KMS-11 (cell line): Measurements from ENCODE around the gene PKN3.
A peak's percentile ranks its signal among the peaks of the same experiment; 100 is the strongest.

Experiments
- H2AFZ ChIP-seq: fragments of 200-600 bp; sonication (generic); 2 replicates; pipeline ENCODE4 v1.6.1; 2016; ENCODE audit warnings: antibody characterized with exemption, mixed run types, low read depth
- H3K27ac ChIP-seq: fragments of 200-600 bp; sonication (generic); 2 replicates; pipeline ENCODE4 v1.6.1; 2016; ENCODE audit warnings: mild to moderate bottlenecking, mixed run types
- H3K27me3 ChIP-seq: fragments of 200-600 bp; sonication (generic); 2 replicates; pipeline ENCODE4 v1.6.1; 2017; ENCODE audit warnings: mild to moderate bottlenecking, low read depth, mixed run types, moderate library complexity; ENCODE audit not compliant: insufficient read depth
- H3K36me3 ChIP-seq: fragments of 200-600 bp; sonication (generic); 2 replicates; pipeline ENCODE4 v1.6.1; 2017; ENCODE audit warnings: mild to moderate bottlenecking, mixed run types; ENCODE audit not compliant: insufficient read depth
- H3K4me1 ChIP-seq: fragments of 200-600 bp; sonication (generic); 2 replicates; pipeline ENCODE4 v1.6.1; 2016; ENCODE audit warnings: mild to moderate bottlenecking, low read depth, mixed run types; ENCODE audit not compliant: poor library complexity, severe bottlenecking
- H3K4me2 ChIP-seq: fragments of 200-600 bp; sonication (generic); 2 replicates; pipeline ENCODE4 v1.7.0; 2016; ENCODE audit warnings: mild to moderate bottlenecking, mixed run types
- H3K4me3 ChIP-seq: fragments of 200-600 bp; sonication (generic); IDR thresholded peaks from 2 replicates; pipeline ENCODE4 v1.6.1; 2017; ENCODE audit warnings: low read depth, low read length, mixed read lengths; ENCODE audit not compliant: insufficient read depth
- H3K79me2 ChIP-seq: fragments of 200-600 bp; sonication (generic); 2 replicates; pipeline ENCODE4 v1.6.1; 2016; ENCODE audit warnings: low read depth, mixed run types; ENCODE audit not compliant: insufficient read depth
- H3K9ac ChIP-seq: fragments of 200-600 bp; sonication (generic); 2 replicates; pipeline ENCODE4 v1.6.1; 2016; ENCODE audit warnings: mild to moderate bottlenecking, mixed run types
- H4K20me1 ChIP-seq: fragments of 200-600 bp; sonication (generic); 2 replicates; pipeline ENCODE4 v1.6.1; 2016; ENCODE audit warnings: mild to moderate bottlenecking, mixed run types; ENCODE audit not compliant: insufficient read depth
- TF ChIP-seq, protein P1 (sequence below): fragments of 200-600 bp; sonication (generic); conservative IDR thresholded peaks from 2 replicates; pipeline ENCODE4 v1.6.1; 2017; ENCODE audit warnings: low read depth, mild to moderate bottlenecking, antibody characterized with exemption, low read length, moderate library complexity, mixed read lengths

The PKN3 gene

DNA sequence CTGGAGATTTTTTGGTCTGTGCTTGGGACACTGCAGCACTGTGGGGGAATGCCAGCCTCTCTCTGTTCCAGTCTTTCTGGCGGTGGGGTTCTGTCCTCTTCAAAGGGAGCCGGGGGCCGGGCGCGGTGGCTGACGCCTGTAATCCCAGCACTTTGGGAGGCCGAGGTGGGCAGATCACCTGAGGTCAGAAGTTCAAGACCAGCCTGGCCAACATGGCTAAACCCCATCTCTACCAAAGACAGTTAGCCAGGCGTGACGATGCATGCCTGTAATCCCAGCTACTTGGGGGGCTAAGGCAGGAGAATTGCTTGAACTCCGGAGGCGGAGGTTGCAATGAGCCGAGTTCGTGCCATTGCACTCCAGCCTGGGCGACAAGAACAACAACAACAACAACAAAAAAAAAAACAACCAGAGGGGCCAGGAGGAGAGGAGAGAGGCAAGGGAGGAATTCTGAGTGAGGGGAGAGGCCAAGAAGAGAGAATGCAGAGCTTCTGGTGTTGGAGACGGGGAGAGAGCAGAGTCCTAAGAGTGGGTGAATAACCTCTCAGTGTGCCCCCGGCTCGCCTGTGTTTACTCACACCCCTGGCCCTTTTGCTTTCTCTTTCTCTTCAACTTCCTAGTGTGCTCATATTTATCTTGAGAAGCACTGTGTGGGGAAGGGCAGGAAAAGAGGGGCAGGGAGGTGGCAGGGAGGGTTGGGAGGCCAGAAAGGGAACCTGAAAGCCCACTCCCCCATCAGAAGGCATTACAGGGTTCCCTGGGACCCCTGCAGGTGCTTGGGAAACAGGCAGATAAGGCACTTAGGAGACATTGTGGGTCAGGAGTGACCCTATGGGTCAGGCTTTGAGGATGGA lies 16.4 kb upstream of the PKN3 start:
- TF ChIP-seq, protein P1, sequence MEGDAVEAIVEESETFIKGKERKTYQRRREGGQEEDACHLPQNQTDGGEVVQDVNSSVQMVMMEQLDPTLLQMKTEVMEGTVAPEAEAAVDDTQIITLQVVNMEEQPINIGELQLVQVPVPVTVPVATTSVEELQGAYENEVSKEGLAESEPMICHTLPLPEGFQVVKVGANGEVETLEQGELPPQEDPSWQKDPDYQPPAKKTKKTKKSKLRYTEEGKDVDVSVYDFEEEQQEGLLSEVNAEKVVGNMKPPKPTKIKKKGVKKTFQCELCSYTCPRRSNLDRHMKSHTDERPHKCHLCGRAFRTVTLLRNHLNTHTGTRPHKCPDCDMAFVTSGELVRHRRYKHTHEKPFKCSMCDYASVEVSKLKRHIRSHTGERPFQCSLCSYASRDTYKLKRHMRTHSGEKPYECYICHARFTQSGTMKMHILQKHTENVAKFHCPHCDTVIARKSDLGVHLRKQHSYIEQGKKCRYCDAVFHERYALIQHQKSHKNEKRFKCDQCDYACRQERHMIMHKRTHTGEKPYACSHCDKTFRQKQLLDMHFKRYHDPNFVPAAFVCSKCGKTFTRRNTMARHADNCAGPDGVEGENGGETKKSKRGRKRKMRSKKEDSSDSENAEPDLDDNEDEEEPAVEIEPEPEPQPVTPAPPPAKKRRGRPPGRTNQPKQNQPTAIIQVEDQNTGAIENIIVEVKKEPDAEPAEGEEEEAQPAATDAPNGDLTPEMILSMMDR: no peak
- Histone ChIP-seq H3K4me1 (peaks cover 54% of the 10 kb centered on the region), H3K4me3 (no peak overlapping the region), H3K4me2 (peak overlapping the region; percentile 65), H2AFZ (no peak overlapping the region; the same call in 1 of the 2 replicates), H3K27me3 (no peaks in the 10 kb centered on the region), H4K20me1 (peaks cover 4% of the 10 kb centered on the region; the same call in 1 of the 2 replicates), H3K79me2 (peaks cover 74% of the 10 kb centered on the region), H3K36me3 (no peaks in the 10 kb centered on the region), H3K27ac (peak overlapping the region; percentile 93; the same call in 1 of the 2 replicates), H3K9ac (peak overlapping the region; percentile 97; the same call in 1 of the 2 replicates)

DNA sequence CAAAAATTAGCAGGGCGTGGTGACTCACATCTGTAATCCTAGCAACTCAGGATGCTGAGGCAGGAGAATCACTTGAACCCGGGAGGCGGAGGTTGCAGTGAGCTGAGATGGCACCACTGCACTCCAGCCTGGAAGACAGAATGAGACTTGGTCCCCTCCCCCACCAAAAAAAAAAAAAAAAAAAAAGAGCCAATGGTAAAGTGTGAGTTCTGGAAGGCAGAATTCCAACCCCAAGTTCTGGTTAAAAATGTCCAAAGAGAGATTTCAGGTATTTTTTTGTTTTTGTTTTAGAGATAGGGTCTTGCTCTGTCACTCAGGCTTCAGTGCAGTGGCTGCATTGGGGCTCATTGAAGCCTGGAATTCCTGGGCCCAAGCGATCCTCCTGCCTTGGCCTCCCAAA lies 14.8 kb upstream of the PKN3 start:
- TF ChIP-seq, protein P1: no peak
- peak overlapping the region; percentile 65; the same call in 1 of the 2 replicates for H3K4me2 ChIP-seq
- no peak overlapping the region for H2AFZ ChIP-seq
- H3K27ac ChIP-seq: no peak overlapping the region
- H3K27me3 ChIP-seq: no peaks in the 10 kb centered on the region
- peaks cover 14% of the 10 kb centered on the region; the same call in 1 of the 2 replicates for H4K20me1 ChIP-seq
- H3K9ac ChIP-seq: no peak overlapping the region
- peaks cover 86% of the 10 kb centered on the region for H3K79me2 ChIP-seq
- H3K36me3 ChIP-seq: peaks cover 6% of the 10 kb centered on the region; the same call in 1 of the 2 replicates
- H3K4me3 ChIP-seq: no peak overlapping the region
- H3K4me1 ChIP-seq: peaks cover 65% of the 10 kb centered on the region

DNA sequence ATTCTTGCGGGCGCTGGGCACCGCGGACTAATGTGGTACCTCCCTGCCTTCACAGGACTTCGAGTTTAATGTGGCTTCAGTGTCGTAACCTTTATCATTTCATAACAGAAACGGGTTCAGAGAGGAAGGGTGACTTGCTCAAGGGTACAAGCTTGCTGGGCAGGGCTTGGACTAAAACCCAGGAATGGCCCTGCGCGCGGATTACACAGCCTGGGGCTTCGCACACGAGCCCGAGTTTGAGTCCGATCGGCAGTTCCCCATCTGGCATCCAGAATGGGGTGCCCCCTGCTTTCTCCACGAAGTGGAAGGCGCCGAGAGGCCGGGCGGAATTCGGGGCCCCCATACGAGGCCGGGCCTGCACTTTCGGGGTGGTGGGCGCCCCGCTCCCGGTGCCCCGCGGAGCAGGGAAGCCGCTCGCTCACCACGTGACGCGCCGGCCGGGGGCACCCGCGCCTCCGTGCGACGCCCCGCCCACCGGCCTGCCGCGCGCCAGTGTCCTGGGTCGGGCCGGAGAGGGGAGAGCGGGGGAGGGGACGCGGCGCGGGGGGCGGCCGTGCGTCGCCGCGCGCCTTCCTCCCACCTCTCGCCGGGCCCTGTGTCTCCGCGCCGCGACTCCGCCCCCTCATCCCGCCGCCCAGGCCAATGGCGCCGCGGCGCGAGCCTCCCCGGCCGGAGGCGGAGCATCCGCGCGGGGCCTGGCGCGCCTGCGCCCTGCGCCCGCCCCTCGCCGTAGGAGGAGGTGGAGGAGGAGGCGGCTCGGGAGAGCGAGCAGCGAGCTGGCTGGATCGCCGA lies 13.6 kb upstream of the PKN3 start, which contains the start of gene SET:
Gene SET (plus strand): TSS at position 722 of the 792 bp plus-strand sequence. CDS start 361 bp downstream, outside the sequence.
- Histone ChIP-seq H2AFZ (peak within 1 kb of the TSS; percentile 75; the same call in 1 of the 2 replicates), H3K36me3 (peaks cover 18% of the 10 kb centered on the region; the same call in 1 of the 2 replicates), H3K4me2 (peak within 1 kb of the TSS; percentile 91), H3K4me1 (peaks cover 69% of the 10 kb centered on the region), H3K9ac (peak within 1 kb of the TSS; percentile 79), H4K20me1 (peaks cover 21% of the 10 kb centered on the region; the same call in 1 of the 2 replicates), H3K27ac (peak within 1 kb of the TSS; percentile 69), H3K27me3 (no peaks in the 10 kb centered on the region; the same call in 1 of the 2 replicates), H3K4me3 (no peak within 1 kb of the TSS), H3K79me2 (peaks cover 86% of the 10 kb centered on the region)
- TF ChIP-seq, protein P1: no peak

DNA sequence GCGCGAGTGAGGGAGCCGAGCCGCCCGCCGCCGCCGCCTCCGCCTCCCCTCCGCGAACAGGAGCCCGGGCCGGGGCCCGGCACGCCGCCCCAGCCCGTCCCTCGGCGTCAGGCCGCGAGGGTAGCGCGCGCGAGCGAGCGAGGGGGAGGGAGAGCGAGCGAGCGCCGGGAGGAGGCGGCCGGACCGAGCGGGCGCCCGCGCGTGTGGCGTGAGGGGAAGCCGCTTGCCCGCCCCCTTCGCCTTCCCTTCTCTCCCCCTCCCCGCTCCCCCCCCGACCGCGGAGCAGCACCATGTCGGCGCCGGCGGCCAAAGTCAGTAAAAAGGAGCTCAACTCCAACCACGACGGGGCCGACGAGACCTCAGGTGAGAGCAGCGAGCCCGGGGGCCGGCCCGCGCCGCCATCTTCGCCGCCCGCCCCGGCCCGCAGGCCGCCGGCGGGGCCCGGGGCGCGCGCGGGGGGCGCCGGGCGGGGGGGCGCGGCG lies 13.0 kb upstream of the PKN3 start:
- peaks cover 75% of the 10 kb centered on the region for H3K4me1 ChIP-seq
- H2AFZ ChIP-seq: no peak overlapping the region
- no peak overlapping the region for H3K4me2 ChIP-seq
- peaks cover 80% of the 10 kb centered on the region for H3K79me2 ChIP-seq
- peak overlapping the region; percentile 69 for H3K27ac ChIP-seq
- H3K36me3 ChIP-seq: peaks cover 25% of the 10 kb centered on the region; the same call in 1 of the 2 replicates
- H3K4me3 ChIP-seq: no peak overlapping the region
- peak overlapping the region; percentile 62 for H3K9ac ChIP-seq
- TF ChIP-seq, protein P1: no peak
- H3K27me3 ChIP-seq: no peaks in the 10 kb centered on the region; the same call in 1 of the 2 replicates
- H4K20me1 ChIP-seq: peaks cover 24% of the 10 kb centered on the region; the same call in 1 of the 2 replicates
